GM18520 (cell line): Measurements from ENCODE around the gene CAMK1D.

Experiments
- ATAC-seq: cut with Tn5 transposase; IDR thresholded peaks from one replicate; pipeline ENCODE4 v1.9.1; 2021; ENCODE audit not compliant: unreplicated experiment

CAMK1D gene

DNA sequence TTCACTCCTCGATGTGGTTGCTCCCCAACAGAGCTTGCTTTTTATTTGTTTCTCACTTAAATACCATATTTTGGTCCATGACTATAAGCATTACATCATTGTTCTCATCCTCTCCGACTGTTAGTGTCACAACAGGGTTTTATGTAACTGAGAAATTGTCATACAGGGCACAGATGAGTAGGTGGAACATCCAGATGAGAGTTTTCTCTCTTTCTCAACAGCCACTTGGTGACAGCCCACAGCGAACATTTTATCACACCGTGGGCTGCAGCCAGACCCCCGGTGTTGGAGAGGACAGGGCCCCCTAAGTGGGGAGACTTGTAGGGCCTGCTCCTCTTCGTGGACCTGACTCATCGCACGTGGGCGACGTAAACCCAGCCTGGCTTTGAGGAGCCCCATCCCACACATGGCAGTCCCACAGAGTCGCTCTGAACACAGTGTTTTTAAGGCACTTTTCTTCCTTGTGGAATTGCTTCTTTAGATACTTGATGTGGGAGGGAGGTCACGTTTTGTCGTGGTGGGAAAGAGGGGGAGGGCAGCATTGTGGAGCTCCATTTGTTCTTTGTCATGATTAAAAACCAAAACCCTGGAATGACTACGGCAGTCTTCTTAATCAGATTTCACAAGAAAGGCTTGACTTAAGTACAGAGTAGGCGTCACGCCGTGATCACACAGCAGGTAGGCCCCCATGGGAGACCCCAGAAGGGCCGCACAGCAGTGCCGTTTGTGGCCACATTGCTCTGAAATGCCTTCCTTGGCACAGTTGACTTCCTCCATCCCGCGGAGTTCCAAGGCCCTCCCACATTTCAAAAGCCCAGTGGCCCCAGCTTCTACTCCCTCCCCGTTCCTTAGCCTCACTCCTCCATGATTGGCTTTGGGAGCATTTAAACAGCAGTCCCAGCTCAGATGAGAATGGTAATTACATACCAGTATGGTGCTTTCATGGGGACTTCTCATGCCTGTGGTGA lies 431.6 kb downstream of the CAMK1D start:
- no peak for ATAC-seq

DNA sequence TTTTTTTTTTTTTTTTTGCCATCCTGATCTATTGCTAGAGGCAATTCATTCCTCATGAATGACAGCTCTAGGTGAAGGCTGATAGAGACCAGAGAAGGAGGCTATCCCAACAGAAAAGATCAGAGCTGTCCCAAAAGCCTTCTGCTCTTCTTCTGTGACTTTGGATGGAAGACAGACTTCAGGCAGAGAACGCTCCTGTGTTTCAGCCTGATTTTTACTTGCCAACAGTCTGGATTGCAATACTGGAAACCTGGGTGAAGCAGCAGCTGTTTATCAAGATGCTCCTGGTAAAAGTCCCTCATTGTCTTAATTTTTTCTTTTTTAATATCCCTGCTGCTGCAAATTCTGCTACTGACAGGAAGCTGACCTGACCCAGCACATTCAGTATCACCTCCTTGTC lies 432.6 kb downstream of the CAMK1D start:
- ATAC-seq, result no peak

DNA sequence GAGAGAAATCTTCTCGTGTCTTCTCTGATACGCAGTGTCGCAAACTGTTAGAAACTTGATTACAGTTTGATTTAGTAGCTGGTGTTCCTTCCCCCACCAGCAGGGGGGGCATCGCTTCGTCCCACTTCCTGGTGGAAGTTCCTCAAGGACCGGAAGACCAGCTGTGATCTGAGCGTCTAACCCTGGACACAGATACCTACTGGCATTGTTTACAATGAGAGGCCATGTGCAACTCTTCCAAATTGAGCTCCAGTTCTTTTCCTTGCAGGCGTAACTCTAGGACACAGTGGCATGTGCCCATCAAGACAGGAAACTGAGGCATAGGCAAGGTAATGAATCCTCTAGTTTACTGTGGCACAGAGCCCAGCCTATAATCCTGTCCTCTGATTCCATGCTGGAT lies 433.2 kb downstream of the CAMK1D start:
- ATAC-seq, result no peak

DNA sequence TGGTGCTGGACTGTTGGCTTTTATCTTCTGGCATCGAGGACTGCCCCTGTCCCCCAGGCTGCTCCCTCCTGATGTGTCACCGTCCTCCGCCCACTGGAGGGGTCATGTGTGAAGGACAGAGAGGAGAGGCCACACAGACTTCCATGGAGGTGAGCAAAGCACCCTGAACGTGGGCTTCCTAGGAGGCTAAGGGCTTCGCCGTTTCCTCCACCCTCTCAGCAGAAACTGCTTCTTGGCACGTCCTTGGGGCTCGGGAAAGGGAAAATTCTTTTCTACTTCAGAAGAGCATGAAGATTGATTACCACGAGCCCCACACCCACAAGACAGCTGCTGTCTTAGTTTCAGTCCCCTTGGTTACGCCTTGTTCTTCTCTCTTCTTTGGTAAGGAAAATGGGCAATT lies 433.9 kb downstream of the CAMK1D start:
- ATAC-seq, result no peak

DNA sequence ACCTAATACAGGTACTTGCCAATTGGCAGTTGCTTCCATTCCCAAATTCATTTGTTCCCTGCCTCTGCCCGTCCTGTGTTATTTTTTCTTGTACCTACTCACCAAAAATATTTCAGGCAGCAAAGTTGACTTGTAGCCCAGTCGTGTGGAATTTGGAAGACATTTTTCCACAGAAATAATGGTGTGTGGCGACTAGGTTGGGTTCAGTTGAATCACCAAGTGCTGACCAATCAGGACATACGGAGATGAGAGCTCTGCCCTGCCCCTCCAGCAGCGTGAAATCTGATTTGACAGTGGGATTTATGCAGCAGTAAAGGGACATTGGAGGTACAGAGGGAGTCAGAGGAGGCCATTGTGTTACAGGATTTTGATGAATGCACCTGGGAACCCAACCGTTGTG lies 435.3 kb downstream of the CAMK1D start:
- ATAC-seq, result no peak

DNA sequence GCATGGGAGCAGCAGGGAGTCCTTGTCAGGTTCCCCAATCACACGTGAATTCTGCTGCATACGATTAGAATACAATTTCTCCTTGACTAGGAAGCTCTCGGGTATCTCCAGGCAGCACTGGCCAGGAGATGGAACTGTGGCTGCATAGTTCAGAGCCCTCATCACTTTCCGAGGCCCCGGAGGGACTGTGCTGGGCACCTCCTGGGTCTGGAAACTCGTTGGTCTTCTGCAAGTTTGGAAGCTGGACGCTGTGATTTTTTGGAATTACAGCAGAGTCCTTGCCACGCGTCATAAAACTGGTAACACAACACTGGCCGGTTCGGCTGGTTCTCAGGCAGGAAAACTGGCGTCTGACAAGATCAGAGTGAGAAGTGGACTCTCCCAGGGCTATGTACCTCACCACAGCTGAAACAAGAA lies 436.1 kb downstream of the CAMK1D start:
- no peak for ATAC-seq

DNA sequence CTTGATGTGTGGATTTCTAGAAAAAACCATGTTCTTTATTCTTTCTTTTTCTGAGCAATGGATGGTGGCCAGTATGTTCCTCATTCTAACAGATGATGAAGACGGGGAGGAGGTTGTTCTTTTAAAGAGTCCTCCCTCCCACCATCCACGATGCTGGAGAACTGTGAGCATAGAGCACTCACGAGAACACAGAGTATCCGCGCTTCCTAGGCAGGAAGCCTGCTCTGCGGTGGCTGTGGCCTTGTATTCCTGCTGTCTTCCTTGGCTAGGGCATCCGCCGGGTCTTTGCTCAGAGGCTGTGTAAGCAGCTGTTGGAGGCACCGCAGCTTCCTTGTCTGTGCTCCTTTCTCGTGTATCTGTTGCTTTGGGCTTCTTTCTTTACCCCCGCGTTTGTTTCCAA lies 437.9 kb downstream of the CAMK1D start:
- no peak for ATAC-seq

DNA sequence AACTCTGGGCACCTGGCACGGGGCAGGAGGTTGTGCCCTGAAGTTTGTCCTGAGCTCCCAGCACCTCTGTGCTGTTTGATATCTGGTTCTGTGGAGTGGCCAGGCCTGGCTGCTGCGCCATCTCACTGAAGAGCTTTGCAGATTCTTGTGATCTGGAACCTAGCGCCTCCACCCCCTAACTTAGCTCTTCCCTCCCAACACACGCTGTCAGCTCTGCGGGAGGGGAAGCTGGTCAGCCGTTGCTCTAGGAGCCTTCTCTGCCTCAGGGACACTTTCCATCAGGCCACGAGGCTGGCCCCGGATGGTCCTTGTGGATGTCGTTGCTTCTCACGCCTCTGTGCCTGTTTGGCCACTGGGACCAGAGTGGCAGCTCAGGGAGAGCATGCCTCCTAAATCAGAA lies 438.9 kb downstream of the CAMK1D start:
- ATAC-seq, result no peak

DNA sequence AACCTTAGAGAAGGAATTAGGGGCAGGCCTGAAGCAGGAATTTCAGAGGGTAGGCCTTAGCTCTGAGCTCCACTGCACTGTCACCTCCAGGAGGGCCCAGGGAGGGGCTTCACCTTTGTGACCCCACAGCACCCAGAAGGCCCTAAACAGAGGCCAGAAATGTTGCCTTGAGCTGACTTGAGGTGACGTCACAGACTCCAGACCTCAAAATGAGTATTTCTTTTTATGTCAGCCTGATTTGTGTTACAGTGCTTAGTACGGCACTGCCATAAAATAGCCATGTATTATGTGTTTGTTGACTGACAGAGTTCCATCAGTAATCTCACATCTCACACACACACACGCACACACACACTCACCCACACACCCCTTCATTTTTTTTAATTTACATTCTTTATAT lies 440.9 kb downstream of the CAMK1D start:
- ATAC-seq, result no peak

DNA sequence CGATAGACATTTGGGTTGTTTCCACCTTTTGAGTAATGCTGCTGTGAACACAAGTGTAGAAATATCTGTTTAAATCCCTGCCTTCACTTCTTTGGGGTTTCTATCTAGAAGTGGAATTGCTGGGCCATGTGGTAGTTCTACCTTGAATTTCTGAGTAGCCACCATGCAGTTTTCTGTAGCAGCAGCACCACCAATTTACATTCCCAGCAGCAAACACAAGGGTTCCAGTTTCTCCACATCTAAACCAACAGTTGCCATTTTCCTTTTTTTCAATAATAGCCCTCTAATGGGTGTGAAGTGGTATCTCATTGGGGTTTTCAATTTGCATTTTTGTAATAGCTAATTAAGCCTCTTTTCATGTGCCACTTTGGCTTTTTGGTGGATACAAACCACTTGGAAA lies 442.4 kb downstream of the CAMK1D start:
- no peak for ATAC-seq

DNA sequence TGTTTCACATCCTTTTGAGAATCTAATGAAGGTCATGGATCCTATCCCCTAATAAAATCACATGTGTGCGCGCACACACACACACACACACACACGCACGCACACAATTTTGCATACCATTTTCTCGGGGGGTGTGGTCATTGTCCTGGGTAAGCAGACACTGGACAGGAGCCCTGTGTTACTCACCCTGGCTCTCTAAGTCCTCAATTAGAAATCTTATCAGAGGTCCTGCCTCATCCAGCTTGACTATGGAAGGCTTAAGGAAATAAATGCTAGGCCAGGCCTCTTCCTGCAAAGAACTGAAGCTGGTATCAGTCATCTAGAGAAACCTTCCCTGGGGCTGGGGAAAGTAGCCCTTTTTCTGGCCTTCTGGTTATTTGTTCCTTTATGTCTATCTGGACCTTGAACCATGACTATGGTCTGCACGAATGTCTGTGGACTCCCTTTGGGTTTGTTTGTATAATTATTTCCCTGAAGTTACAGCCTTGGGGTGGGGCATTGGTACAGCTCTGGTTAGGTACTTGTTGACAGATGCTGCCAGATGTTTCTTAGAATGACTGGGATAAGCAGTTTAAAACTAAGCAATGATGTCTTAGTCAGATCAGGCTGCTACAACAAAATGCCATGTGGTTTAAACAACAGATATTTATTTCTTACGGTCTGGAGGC lies 443.7 kb downstream of the CAMK1D start:
- ATAC-seq, result no peak

DNA sequence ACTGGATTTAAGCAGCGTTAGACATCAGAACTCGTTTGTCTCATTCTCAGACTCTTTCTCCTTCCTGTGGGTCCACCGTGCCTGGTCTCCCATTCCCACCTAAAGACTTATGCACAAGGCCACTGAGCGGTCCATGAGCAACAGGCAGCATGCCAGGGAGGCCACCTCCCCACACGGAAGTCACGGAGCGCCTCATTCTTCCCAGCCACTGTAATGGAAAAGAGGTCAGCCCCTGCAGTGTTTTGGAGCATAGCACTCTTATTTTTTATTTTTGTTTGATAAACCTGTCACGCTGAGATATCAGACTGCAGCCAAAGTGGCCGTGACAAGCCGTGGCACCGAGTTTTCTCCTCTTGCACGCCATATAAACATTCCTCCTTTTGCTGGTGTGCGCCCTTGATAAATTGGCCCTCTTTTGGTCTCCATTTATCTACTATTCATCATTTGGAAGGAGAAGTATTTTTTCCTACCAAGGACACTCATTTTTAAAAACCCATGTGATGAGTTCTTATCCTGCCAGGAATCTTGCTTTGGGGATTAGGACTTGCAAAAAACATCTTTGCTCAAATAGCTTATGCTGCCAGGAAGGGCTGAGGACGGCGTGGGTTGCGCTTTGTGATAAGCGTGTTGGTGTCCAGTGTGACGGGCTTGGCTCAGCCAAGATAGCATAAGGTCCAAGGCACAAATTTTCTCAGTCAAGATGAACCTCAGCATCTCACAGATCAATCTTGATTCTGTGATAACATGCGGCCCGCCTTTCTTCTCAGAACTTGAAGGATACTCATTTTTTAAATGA lies 446.2 kb downstream of the CAMK1D start:
- ATAC-seq, result no peak

DNA sequence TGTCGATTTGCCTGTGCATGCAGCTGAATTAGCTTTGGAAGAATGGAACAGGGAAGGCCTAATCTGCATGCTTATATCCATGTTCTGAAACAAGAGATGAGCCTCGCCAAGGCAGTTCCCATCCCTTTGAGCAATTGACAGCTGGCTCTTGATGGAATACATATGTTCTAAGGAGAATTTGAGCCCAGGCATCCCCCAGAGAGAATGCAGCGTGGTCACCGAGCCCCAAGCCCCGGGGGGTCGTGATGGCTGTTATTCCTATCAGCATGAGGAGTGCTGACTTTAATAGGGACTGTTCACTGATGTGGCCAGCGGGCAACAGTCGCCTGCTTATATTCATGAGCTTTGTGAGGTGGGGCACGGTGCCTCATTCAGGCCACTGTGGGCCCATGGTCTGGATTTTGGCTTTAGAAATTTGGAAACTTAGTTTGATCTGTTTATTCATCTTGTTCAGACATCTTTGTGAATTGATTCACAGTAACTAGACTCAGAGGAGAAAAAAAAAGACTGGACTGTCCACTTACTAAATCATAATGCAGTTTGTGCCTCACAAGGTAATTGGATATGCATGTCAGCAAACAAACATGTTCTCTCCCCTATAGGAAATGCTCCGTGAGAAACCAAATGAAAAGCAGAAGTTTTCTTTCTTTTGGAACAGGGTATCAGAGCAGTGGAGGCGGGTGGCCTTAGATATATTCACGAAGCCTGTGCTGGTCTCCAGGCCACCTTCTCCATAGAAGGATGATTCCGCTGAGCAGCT lies 447.2 kb downstream of the CAMK1D start:
- ATAC-seq, result no peak

DNA sequence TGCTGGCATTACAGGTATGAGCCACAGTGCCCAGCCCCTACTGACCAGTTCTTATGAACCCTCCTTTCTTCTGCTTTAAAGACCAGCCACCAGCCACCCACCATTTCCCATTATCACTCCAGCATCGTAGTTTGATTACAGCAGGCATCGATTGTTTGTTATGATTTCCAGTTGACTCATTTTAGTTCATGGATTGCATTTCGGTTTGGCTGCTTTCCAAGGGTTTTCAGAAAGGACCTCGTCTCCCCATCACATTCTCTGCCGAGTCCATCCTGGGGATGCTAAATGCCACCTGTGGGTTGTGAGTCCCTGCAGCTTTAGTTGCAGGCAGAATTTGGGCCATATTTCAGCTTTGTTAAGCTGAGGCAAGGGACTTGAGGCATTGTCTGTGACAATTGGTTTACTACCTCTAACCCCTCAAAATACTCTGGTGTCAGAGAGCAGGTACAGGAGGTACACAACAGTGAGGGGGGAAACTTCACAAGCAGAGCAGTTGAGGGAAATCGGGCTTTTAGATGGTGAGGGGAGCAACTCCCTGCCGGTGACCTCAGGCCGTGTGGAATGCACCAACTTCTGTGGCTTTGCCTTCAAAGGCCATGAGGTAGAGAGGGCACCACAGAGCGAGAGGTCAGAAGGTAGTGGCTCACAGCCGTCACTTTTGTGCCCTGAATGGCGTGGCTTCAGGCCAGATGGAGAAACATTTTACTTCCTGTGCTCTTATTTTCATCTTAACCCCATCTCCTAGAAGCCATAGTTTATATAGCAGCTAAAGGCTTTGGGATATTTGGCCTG lies 448.3 kb downstream of the CAMK1D start:
- no peak for ATAC-seq

DNA sequence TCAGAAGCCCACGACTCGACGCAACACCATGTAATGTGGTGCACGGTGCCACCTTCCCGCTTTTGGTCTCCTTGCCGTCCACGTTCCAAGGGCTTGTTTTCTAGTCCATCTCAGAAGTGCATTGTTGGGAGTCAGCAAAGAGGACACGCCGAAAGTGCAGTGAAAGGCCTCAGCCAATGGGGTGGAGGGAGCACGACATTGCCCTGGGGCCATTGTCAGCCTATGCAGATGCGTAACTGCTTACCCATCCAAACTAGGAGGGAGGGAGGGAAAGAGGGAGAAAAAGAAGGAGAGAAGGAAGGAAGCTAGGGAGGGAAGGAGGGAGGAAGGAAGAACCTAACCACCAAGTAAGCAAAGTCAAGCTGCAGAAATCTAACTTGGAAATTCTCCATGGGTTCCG lies 449.8 kb downstream of the CAMK1D start:
- no peak for ATAC-seq

DNA sequence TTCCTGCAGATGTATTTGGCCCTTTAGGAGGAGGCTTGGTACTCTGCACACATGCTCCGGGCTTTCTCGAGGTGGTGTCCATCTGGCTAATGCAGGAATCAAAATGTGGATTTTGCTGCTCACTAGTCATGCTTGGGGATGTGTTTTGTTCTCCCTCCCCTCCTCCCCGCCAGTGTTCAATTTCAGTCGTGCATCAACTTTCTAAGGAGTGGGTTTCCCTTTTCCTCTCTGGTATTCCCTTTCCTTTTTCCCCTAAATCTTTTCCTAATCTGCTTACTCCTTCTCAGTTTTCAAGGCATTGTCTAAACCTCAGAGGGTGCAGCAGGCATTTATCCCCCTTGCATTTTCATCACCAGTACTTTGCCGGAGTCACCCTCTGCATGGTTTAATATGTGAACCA lies 450.4 kb downstream of the CAMK1D start:
- ATAC-seq, result no peak

DNA sequence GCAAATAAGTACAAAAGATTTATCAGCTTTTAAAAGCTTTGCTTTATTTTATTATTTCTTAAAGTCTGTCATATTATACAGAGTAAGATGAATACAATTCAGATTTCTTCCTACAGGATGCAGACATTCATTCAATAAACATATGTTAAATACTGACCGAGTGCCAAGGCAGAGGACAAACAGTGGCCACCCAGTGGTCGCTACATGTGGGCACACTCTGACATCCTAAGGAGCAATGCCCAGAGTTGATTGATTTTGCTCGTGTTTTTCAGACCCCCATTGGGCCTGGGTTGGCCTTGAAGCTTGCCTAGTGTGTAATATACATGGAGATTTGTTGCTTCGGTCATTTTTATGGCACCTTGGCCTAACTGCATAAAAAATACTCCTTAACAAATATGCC lies 451.0 kb downstream of the CAMK1D start:
- ATAC-seq, result no peak

DNA sequence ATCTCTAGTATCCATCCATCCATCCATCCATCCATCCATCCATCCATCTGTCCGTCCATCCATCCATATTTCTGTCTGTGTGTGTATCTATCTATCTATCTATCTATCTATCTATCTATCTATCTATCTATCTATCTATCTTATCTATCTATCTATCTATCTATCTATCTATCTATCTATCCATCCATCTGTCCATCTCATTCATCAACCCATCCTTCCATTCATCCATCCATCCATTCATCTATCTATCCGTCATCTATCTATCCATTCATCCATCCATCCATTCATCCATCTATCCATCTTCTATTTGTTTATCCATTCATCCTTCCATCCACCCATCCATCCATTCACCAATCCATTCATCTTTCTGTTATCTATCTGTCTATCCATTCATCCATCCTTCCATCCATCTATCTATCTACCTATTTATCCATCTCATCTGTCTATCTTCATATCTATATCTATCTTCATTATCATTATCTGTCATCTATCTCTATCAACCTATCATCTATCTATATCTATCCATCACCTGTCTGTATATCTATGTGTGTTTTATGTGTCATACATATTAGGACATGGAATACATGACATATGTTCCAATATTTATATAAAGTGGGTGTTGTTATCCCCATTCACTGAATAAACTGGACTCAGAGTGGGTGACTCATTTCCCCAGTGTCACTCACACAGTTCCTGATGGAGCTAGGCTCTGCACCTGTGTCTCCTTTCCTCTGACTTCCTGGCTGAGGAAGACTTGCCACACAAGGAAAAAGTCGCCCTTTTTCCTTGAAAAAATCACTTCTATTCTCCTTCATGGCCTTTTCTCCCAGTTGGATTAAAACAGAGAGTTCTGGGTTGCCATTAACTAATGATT lies 452.1 kb downstream of the CAMK1D start:
- ATAC-seq, result no peak

DNA sequence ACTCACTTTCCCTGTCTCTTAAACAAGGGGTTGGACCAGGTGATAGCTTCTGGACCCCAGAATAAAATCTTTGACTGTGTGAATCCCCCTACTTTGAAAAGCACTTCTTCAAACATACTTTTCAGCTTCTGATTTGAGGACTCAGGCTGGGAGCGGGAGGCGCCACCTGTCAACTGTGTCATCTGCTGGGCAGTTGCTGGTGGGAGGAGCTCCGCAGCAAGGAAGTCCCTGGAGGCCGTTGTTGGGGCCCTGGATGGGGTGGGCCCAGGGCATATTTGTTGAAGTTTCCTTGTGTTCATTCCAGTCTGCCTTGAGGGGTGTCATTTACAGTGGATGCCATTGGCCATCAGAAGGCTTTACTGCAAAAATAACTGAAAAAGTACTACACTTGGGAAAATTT lies 454.4 kb downstream of the CAMK1D start:
- no peak for ATAC-seq
